NOMO-1 treated with dmso at 0.1 percent for 144 hours (cell line): Measurements from ENCODE around the gene ENO1.
A peak's percentile ranks its signal among the peaks of the same experiment; 100 is the strongest.
"Not testable (repeated sequence)": the region's sequence is repeated elsewhere in the genome, so short reads cannot be mapped to it uniquely, and the experiment has no call there.

Source experiments
- DNase-seq: peaks from one replicate; lab custom pipeline; 2025; ENCODE audit not compliant: unreplicated experiment; lab: John Stamatoyannopoulos, UW

ENO1 gene

GRCh38 chr1:8848663-8849386 is 29.7 kb downstream of the ENO1 start:
- peak; percentile 67 for DNase-seq

- DNase-seq, result no peak
These were observed 30.5 kb downstream of the ENO1 start for GRCh38 chr1:8847990-8848389.

GRCh38 chr1:8846263-8846662 is 32.2 kb downstream of the ENO1 start:
- no peak for DNase-seq

- no peak for DNase-seq
These were observed 33.1 kb downstream of the ENO1 start for GRCh38 chr1:8845104-8846097.

GRCh38 chr1:8844501-8845006 is 33.9 kb downstream of the ENO1 start:
- DNase-seq, result no peak

GRCh38 chr1:8841395-8841794 is 37.1 kb downstream of the ENO1 start:
- DNase-seq, result no peak

- DNase-seq, result no peak
These were observed 38.5 kb downstream of the ENO1 start for GRCh38 chr1:8839990-8840389.

GRCh38 chr1:8835941-8836643 is 42.4 kb downstream of the ENO1 start:
- DNase-seq, result no peak

GRCh38 chr1:8831340-8831739 is 47.1 kb downstream of the ENO1 start:
- DNase-seq, result no peak

- not testable (repeated sequence) for DNase-seq
These were observed 47.8 kb downstream of the ENO1 start for GRCh38 chr1:8830732-8831131.

GRCh38 chr1:8825985-8826481 is 52.5 kb downstream of the ENO1 start:
- no peak for DNase-seq

GRCh38 chr1:8823295-8823664 is 55.2 kb downstream of the ENO1 start:
- no peak for DNase-seq

GRCh38 chr1:8822373-8823294 is 55.9 kb downstream of the ENO1 start:
- DNase-seq, result no peak

- DNase-seq, result no peak
These were observed 57.4 kb downstream of the ENO1 start for GRCh38 chr1:8821084-8821483.

- not testable (repeated sequence) for DNase-seq
These were observed 59.7 kb downstream of the ENO1 start for GRCh38 chr1:8818789-8819188.

GRCh38 chr1:8818325-8818775 is 60.1 kb downstream of the ENO1 start:
- DNase-seq, result no peak

GRCh38 chr1:8817412-8818324 is 60.8 kb downstream of the ENO1 start, which contains the start of gene RERE:
TSS of gene RERE (minus strand) at chr1:8817640.
- peak; percentile 84 for DNase-seq

GRCh38 chr1:8816831-8817411 is 61.6 kb downstream of the ENO1 start:
- no peak for DNase-seq
